ENCODE results near the gene SLC25A24.

DNA sequence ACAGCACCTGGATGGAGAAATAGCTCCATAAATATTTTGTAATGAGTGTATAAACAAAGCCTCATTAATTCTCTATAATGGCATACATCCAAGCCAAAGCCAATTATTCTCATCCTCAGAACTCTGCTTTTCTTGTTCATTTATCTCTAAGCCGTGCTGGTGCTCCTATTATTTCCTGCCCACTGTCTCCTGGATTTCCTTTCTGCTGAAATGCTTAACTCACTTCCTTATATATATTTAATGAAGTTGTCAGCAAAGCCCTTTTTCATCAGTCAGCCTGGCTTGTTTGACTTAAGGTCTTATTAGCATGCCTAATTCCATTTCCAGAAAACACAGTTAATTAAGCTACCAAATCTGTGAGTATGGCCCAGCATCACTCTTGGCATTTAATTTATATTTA, 93.4 kb downstream of the SLC25A24 start:
- TF ChIP-seq SUZ12 (IDR thresholded peaks at IDR 0.05; ENCODE audit: extremely low read depth, insufficient read depth, insufficient read length) (no peak), ZNF274 (IDR thresholded peaks at IDR 0.05; ENCODE audit: low read depth, low read length) (no peak), YY1 (IDR thresholded peaks at IDR 0.05; ENCODE audit: insufficient read depth, insufficient read length) (no peak)

All from NT2/D1 (cell line).